Skeletal muscle satellite cell (primary cell): ENCODE data around the gene FARP1.
"Not testable (repeated sequence)": the region's sequence is repeated elsewhere in the genome, so short reads cannot be mapped to it uniquely, and the experiment has no call there.

ENCODE experiments used
- H3K27me3 ChIP-seq: 2 replicates; pipeline ENCODE4 v1.7.0; 2013; ENCODE audit warnings: low read length; ENCODE audit not compliant: control insufficient read depth, insufficient read depth
- H3K36me3 ChIP-seq: 2 replicates; pipeline ENCODE4 v1.7.0; 2013; ENCODE audit warnings: mild to moderate bottlenecking, control low read depth, low read length; ENCODE audit not compliant: insufficient read depth
- H3K4me1 ChIP-seq: 2 replicates; pipeline ENCODE4 v1.7.0; 2013; ENCODE audit warnings: low read length; ENCODE audit not compliant: control insufficient read depth, insufficient read depth
- H3K4me2 ChIP-seq: 2 replicates; pipeline ENCODE4 v1.7.0; 2013; ENCODE audit warnings: mild to moderate bottlenecking, low read length
- H3K4me3 ChIP-seq: 2 replicates; pipeline ENCODE4 v1.7.0; 2013; ENCODE audit warnings: low read length
- H3K9ac ChIP-seq: 2 replicates; pipeline ENCODE4 v1.7.0; 2013; ENCODE audit warnings: mild to moderate bottlenecking, low read depth, low read length, moderate library complexity
- H3K9me3 ChIP-seq: replicated peaks from 2 replicates; pipeline ENCODE4 v1.7.0; 2013; ENCODE audit warnings: mild to moderate bottlenecking, control low read depth, low read length

FARP1 gene

GRCh38 chr13:98222081-98222554 is 79.2 kb downstream of the FARP1 start:
- no peaks in the 10 kb centered on the region for H3K27me3 ChIP-seq
- H3K4me1 ChIP-seq: peaks cover 11% of the 10 kb centered on the region
- H3K9me3 ChIP-seq: no peaks in the 10 kb centered on the region
- H3K9ac ChIP-seq: no peak overlapping the region
- no peak overlapping the region for H3K4me3 ChIP-seq
- no peaks in the 10 kb centered on the region for H3K36me3 ChIP-seq
- H3K4me2 ChIP-seq: no peak overlapping the region

GRCh38 chr13:98222816-98223215 is 79.9 kb downstream of the FARP1 start:
- no peaks in the 10 kb centered on the region for H3K36me3 ChIP-seq
- H3K9ac ChIP-seq: no peak overlapping the region
- no peaks in the 10 kb centered on the region for H3K9me3 ChIP-seq
- H3K4me3 ChIP-seq: no peak overlapping the region
- H3K4me2 ChIP-seq: no peak overlapping the region
- H3K27me3 ChIP-seq: no peaks in the 10 kb centered on the region
- H3K4me1 ChIP-seq: peaks cover 11% of the 10 kb centered on the region

GRCh38 chr13:98223741-98224140 is 80.8 kb downstream of the FARP1 start:
- Histone ChIP-seq H3K4me1 (peaks cover 11% of the 10 kb centered on the region), H3K27me3 (no peaks in the 10 kb centered on the region), H3K4me2 (no peak overlapping the region), H3K9me3 (no peaks in the 10 kb centered on the region), H3K9ac (no peak overlapping the region), H3K36me3 (no peaks in the 10 kb centered on the region), H3K4me3 (no peak overlapping the region)

GRCh38 chr13:98224557-98224956 is 81.7 kb downstream of the FARP1 start:
- Histone ChIP-seq H3K4me1 (peaks cover 11% of the 10 kb centered on the region), H3K9me3 (no peaks in the 10 kb centered on the region), H3K4me3 (no peak overlapping the region), H3K9ac (no peak overlapping the region), H3K4me2 (no peak overlapping the region), H3K27me3 (no peaks in the 10 kb centered on the region), H3K36me3 (no peaks in the 10 kb centered on the region)

GRCh38 chr13:98225036-98225940 is 82.4 kb downstream of the FARP1 start:
- H3K27me3 ChIP-seq: no peaks in the 10 kb centered on the region
- H3K4me3 ChIP-seq: no peak overlapping the region
- H3K9ac ChIP-seq: no peak overlapping the region
- H3K4me2 ChIP-seq: no peak overlapping the region
- no peaks in the 10 kb centered on the region for H3K36me3 ChIP-seq
- no peaks in the 10 kb centered on the region for H3K9me3 ChIP-seq
- H3K4me1 ChIP-seq: peaks cover 11% of the 10 kb centered on the region

GRCh38 chr13:98226496-98226895 is 83.6 kb downstream of the FARP1 start:
- no peaks in the 10 kb centered on the region for H3K36me3 ChIP-seq
- H3K4me1 ChIP-seq: peaks cover 9% of the 10 kb centered on the region
- no peak overlapping the region for H3K4me2 ChIP-seq

GRCh38 chr13:98228661-98229341 is 85.9 kb downstream of the FARP1 start:
- Histone ChIP-seq H3K4me2 (no peak overlapping the region), H3K4me3 (no peak overlapping the region), H3K27me3 (no peaks in the 10 kb centered on the region), H3K9ac (no peak overlapping the region), H3K4me1 (peaks cover 5% of the 10 kb centered on the region), H3K36me3 (no peaks in the 10 kb centered on the region), H3K9me3 (no peaks in the 10 kb centered on the region)

More at GRCh38 chr13:98226496-98226895, 83.6 kb downstream of the FARP1 start:
- H3K9ac ChIP-seq: no peak overlapping the region
- no peaks in the 10 kb centered on the region for H3K9me3 ChIP-seq
- H3K4me3 ChIP-seq: no peak overlapping the region
- no peaks in the 10 kb centered on the region for H3K27me3 ChIP-seq

GRCh38 chr13:98230762-98231161 is 87.9 kb downstream of the FARP1 start:
- not testable (repeated sequence) for H3K9ac ChIP-seq, H3K36me3 ChIP-seq, H3K9me3 ChIP-seq, H3K4me1 ChIP-seq, H3K27me3 ChIP-seq, H3K4me3 ChIP-seq, H3K4me2 ChIP-seq

- H3K4me3 ChIP-seq: no peak overlapping the region
- H3K9me3 ChIP-seq: no peaks in the 10 kb centered on the region
- no peak overlapping the region for H3K4me2 ChIP-seq
- H3K9ac ChIP-seq: no peak overlapping the region
- H3K4me1 ChIP-seq: peaks cover 5% of the 10 kb centered on the region
- H3K27me3 ChIP-seq: no peaks in the 10 kb centered on the region
- H3K36me3 ChIP-seq: no peaks in the 10 kb centered on the region
Observed at GRCh38 chr13:98232456-98232855, 89.6 kb downstream of the FARP1 start.

- Histone ChIP-seq H3K9ac (no peak overlapping the region), H3K9me3 (no peaks in the 10 kb centered on the region), H3K4me2 (no peak overlapping the region), H3K27me3 (no peaks in the 10 kb centered on the region), H3K4me3 (no peak overlapping the region), H3K4me1 (peaks cover 5% of the 10 kb centered on the region), H3K36me3 (no peaks in the 10 kb centered on the region)
Observed at GRCh38 chr13:98233127-98233526, 90.2 kb downstream of the FARP1 start.

GRCh38 chr13:98234348-98234747 is 91.5 kb downstream of the FARP1 start:
- H3K4me3 ChIP-seq: no peak overlapping the region
- no peak overlapping the region for H3K4me2 ChIP-seq
- H3K4me1 ChIP-seq: peaks cover 5% of the 10 kb centered on the region
- H3K27me3 ChIP-seq: no peaks in the 10 kb centered on the region
- no peaks in the 10 kb centered on the region for H3K9me3 ChIP-seq
- H3K36me3 ChIP-seq: no peaks in the 10 kb centered on the region
- H3K9ac ChIP-seq: no peak overlapping the region
